SJSA1 (cell line): Measurements from ENCODE around the gene SPATA32. TPM values are rescaled to one million over a fixed set of nuclear protein-coding genes. Genes with fewer than 3 reads are reported as not detected.
A peak's percentile ranks its signal among the peaks of the same experiment; 100 is the strongest.
"Not testable (repeated sequence)": the region's sequence is repeated elsewhere in the genome, so short reads cannot be mapped to it uniquely, and the experiment has no call there.

ENCODE experiments used
- DNase-seq, 2 experiments: peaks; one replicate each; pipeline ENCODE4 v3.0.0-alpha.2; 2015 to 2020; ENCODE audit warnings: low spot score in 2 of 2, low read depth in 1 of 2
- H3K27ac ChIP-seq: fragments of 250-450 bp; sonication (Bioruptor Pico); 2 replicates; pipeline ENCODE4 v1.5.1; 2020; ENCODE audit warnings: mild to moderate bottlenecking, moderate library complexity
- H3K27me3 ChIP-seq: fragments of 250-450 bp; sonication (Bioruptor Pico); replicated peaks from 2 replicates; pipeline ENCODE4 v1.5.1; 2020; ENCODE audit warnings: mild to moderate bottlenecking, moderate library complexity
- H3K36me3 ChIP-seq: fragments of 250-450 bp; sonication (Bioruptor Pico); 2 replicates; pipeline ENCODE4 v1.5.1; 2020; ENCODE audit warnings: mild to moderate bottlenecking
- H3K4me1 ChIP-seq: fragments of 250-450 bp; sonication (Bioruptor Pico); replicated peaks from 2 replicates; pipeline ENCODE4 v1.6.1; 2021; ENCODE audit warnings: mild to moderate bottlenecking
- H3K4me3 ChIP-seq: fragments of 250-450 bp; sonication (Bioruptor Pico); 2 replicates; pipeline ENCODE4 v1.5.1; 2020; ENCODE audit warnings: mild to moderate bottlenecking
- H3K9me3 ChIP-seq: fragments of 250-450 bp; sonication (Bioruptor Pico); replicated peaks from 2 replicates; pipeline ENCODE4 v1.5.1; 2020; ENCODE audit warnings: mild to moderate bottlenecking
- total RNA-seq: library from RNA; depleted of rRNA; stranded (reverse); fragments of >200 nt; shearing (Covaris generic); gene quantifications from 2 replicates; pipeline ENCODE4 v1.2.3, GENCODE V29; 2014; rRNA removed

SPATA32 gene, protein sequence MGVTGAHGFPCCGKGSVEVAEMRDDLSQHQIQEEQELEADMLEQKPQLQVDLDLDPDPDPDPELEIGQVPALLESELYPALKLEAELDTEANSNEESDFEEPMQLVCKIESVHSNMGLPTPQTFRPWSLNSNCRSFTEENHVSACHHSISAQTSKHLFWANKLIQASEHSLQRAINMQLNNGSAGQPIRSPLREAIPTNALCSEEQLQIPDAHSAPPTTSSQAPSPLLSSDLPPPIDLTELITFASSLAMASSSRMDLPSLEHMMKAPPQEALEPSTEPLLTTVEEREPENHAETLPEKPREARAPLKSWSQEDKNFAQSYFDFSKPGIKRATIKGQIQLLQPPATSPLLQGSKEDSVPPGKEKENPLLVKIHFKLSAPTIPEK
- total RNA-seq = not detected in 2 replicates

DNA sequence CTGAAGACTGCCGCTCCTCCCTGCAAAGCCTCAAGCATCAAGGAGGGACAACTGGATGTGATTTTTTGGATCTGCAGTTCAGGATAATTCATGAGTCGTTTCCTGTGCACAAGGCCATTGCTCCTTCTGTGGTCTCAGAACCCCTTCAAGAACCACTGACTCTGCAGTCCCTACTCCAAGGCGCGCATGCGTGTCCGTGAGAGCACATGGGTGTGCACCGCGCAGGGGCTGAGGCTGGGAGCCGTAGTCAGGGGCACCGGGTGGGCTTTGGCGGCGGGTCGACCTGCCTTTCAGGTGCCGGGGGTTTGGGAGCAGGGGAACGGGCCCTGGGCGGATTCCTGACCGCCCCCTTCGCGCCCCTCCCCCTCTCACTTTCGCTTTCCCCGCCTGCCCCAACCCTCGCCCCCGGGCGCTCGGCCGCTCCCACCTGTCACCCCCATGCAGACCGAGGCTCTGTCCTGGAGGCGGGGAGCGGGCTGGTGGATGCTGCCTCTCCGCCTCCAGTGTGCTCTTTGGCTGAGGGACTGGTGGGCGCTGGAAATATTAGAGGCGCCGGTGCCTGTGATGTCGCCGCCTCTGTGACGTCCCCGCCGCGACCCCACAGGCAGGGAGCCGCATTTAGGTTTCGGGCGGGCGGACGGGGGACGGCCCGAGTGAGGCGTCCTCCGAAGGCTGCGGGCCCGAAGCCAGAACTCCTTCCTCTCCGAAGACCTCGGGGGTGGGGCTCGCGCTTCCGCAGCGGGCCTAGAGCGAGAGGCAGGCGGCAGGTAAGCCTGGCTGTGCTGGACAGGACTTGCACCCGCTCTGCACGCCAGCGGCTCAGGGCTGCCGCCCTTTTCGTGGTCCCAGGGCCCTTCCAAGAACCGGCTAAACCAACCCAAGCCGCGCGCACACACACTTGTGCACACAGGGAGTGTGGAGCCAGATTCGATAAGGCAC, at the start of gene SPATA32:
Gene SPATA32 (minus strand): TSS at position 518 of the 939 bp plus-strand sequence. CDS start 78 bp downstream, at position 440.
- Histone ChIP-seq H3K27ac (no peak within 1 kb of the TSS), H3K36me3 (peaks cover 45% of the 10 kb centered on the region), H3K4me3 (peak within 1 kb of the TSS; percentile 34), H3K4me1 (peaks cover 13% of the 10 kb centered on the region), H3K9me3 (no peaks in the 10 kb centered on the region), H3K27me3 (no peaks in the 10 kb centered on the region)
- DNase-seq = no peak

DNA sequence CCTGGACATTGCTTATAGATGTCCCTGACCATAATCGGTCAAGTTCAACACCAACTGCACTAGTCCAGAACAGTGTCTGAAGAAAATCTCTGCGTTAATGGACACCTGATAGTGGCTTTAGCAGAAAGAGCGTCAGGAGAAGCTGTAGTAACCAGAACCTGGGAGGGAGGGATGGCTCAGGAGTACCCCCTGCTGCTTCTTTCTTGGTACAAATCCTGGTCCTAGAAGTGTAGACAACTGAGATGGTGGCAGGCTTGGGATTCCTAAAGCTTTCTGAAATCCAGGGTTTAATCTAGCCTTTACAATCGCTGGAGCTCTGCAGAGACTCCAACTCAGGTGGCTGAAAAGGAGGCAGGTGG, 49.5 kb upstream of the SPATA32 start:
- Histone ChIP-seq H3K4me3 (no peak overlapping the region), H3K36me3 (peaks cover 48% of the 10 kb centered on the region), H3K4me1 (peaks cover 63% of the 10 kb centered on the region), H3K9me3 (no peaks in the 10 kb centered on the region), H3K27me3 (no peaks in the 10 kb centered on the region), H3K27ac (no peak overlapping the region)
- no peak for DNase-seq

DNA sequence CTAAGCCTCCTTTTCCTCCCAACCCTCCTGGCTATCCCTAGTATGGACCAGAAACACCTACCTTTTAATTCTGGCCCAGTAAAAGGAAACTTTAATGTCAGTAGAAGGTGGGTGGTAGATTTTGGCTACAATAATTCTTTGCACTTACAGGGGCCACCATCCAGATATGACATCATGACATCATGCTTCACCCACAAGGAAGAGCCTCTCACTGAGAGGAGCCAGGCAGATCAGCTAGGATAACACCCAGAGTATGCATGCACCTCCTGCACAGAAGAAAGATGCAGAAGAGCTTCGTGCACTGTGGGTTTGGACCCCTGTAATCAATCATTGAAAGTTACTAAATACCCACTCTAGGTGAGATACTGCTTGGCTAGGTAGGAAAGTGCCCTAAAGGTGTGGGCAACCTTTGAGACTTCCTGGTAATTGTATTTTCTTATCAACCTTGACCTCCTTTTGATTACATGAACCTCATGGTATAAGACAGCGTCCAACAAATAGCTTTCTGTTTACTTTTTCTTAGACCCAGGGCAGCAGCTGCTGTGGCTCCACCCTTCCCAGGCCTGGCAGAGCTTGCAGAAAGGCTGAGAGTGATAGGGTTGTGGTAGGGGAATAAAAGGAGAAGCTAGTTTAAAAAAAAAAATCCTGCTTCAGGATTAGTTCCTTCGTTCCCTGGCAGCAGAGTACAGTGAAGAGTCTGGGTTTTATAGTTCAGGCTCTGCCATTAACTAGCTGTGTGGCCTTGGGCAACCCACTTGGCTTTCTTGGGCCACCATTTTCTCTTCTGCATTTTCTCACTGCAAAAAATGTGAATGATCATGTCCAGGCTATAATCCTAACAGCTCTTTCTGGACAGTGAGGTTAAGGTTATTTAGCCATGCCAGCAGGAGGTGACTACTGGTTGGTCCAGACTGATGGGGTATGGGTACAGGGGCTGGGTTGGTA, 48.8 kb upstream of the SPATA32 start:
- no peaks in the 10 kb centered on the region for H3K27me3 ChIP-seq
- H3K4me1 ChIP-seq = peaks cover 64% of the 10 kb centered on the region
- H3K9me3 ChIP-seq = no peaks in the 10 kb centered on the region
- DNase-seq = no peak
- H3K36me3 ChIP-seq = peaks cover 50% of the 10 kb centered on the region
- H3K27ac ChIP-seq = no peak overlapping the region
- no peak overlapping the region for H3K4me3 ChIP-seq

DNA sequence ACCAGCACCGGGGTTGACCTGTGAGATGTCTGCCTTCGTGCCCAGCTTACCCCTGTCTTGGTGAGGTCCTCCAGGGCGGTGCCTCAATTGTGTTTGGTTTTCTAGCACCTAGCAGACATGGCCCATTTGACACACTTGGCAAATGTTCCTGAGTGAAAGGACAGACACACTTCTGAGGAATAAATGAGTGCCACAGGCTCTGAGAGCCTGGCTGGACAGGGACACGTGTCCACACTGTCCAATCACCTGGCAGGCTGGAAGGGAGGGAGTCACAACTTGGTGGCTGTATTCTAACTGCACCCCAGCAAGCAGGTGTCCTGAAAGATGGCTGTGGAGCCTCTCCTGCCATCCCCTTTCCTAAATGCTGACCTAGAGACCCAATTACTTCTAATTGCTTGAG, 47.5 kb upstream of the SPATA32 start:
- no peaks in the 10 kb centered on the region for H3K27me3 ChIP-seq
- H3K4me1 ChIP-seq = peaks cover 69% of the 10 kb centered on the region
- H3K4me3 ChIP-seq = no peak overlapping the region
- H3K27ac ChIP-seq = no peak overlapping the region
- H3K36me3 ChIP-seq = peaks cover 48% of the 10 kb centered on the region
- DNase-seq = no peak
- H3K9me3 ChIP-seq = no peaks in the 10 kb centered on the region

DNA sequence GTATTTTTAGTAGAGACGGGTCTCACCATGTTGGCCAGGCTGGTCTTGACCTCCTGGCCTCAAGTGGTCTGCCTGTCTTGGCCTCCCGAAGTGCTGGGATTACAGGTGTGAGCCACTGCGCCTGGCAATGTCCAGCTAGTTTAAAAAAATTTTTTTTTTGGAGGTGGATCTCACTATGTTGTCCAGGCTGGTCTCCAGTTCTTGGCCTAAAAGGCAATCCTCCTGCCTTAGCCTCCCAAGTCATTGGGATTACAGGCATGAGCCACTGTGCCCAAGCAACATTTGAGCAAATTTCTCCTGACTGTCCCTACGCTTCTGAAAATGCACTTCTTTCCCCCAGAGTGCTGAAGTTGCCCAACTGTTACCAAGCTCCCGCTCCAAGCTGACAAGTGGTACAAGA, 46.9 kb upstream of the SPATA32 start:
- H3K9me3 ChIP-seq = no peaks in the 10 kb centered on the region
- H3K4me3 ChIP-seq = no peak overlapping the region
- H3K36me3 ChIP-seq = peaks cover 49% of the 10 kb centered on the region
- H3K27me3 ChIP-seq = no peaks in the 10 kb centered on the region
- H3K4me1 ChIP-seq = peaks cover 69% of the 10 kb centered on the region
- no peak for DNase-seq
- H3K27ac ChIP-seq = no peak overlapping the region

DNA sequence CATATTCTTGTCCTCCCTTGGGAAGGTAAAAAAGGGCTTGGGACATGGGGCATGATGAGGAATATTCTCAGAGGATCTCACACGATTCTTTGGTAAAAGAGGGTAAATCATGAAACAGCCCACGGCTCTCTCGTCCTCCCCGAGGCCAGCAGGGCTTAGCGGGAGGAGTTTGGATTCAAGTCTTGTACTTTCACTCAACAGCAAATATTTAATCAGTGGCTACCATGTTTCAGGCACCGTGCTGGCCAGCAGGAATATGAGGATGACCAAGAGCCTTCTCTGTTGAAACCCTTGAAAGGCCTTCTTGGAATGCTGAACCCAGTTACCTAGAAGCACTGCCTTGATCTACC, 46.1 kb upstream of the SPATA32 start:
- Histone ChIP-seq H3K4me1 (peaks cover 68% of the 10 kb centered on the region), H3K27ac (peak overlapping the region; percentile 63), H3K27me3 (no peaks in the 10 kb centered on the region), H3K9me3 (no peaks in the 10 kb centered on the region), H3K4me3 (no peak overlapping the region), H3K36me3 (peaks cover 49% of the 10 kb centered on the region)
- DNase-seq = no peak

DNA sequence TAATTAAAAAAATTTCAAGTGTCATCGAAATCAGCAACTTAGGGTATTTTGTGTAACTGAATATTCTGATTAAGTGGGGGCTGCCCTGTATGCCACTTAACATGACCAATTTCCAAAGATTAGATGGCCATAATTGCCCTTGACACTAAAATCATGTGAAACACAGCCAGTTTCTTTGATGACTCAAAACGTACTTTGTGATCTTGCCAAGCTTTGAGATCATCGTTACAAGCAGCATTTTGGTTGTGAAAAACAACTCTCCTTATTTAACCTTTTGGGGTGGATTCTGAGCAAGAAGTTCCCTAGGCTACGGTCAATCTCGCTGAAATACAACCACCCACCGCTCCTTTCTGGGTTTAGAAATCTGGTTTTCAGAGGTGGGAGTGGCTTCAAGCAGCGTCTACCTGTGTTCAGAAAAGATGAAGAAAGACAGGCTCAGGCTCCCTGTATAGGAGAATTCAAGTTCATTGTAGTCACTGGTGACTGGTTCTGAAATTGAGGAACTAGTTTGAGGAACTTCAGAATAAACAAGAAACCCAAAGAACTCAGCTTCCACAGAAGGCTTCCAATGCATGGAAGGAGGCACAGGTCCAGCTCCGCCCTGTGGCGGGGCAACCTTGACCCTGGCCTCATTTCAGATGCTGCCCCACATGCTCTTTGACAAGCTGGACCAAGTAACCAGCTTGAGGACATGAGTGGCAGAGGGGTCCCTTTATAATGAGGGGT, 45.6 kb upstream of the SPATA32 start:
- DNase-seq = peak in 1 of 2 experiments; percentile 62
- peaks cover 68% of the 10 kb centered on the region for H3K4me1 ChIP-seq
- H3K36me3 ChIP-seq = peaks cover 49% of the 10 kb centered on the region
- H3K4me3 ChIP-seq = no peak overlapping the region
- no peaks in the 10 kb centered on the region for H3K9me3 ChIP-seq
- H3K27me3 ChIP-seq = no peaks in the 10 kb centered on the region
- peak overlapping the region; percentile 63 for H3K27ac ChIP-seq

DNA sequence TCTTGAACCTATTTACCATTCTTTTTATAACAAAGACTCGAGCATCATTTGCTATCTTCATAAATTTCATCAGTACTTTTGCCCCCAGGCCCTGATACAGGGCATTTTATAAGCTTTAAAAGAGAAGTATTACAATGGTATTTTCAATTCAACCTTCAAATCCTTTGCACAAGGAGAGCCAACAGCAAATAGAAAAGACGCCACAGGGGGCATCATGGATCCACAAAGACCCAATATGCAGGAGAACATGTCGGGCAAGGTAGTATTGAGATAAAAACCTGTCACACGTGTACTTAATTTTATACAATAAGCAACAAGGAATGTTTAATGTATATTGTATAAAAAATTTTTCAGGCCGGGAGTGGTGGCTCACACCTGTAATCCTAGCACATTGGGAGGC, 44.7 kb upstream of the SPATA32 start:
- H3K4me3 ChIP-seq = no peak overlapping the region
- H3K27me3 ChIP-seq = no peaks in the 10 kb centered on the region
- no peaks in the 10 kb centered on the region for H3K9me3 ChIP-seq
- peaks cover 60% of the 10 kb centered on the region for H3K4me1 ChIP-seq
- DNase-seq = no peak
- peaks cover 42% of the 10 kb centered on the region for H3K36me3 ChIP-seq
- H3K27ac ChIP-seq = peak overlapping the region; percentile 63

DNA sequence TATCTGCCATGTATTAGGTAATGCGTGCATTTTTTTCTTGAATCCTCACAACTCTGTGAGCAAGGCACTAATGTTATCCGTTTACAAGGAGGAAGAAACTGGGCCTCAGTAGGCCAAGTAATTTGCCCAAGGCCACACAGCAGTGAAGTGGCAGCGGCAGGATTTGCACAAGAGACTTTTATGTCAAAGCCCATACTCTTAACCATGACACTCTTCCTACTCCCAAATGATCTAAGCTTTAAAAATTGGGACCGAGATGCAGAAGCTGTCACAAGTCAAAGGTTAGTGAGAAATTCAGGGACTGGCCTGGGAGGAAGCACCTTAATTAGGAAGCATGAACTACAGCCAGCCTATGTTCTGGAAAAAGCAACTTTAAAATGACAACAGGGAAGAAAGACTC, 44.2 kb upstream of the SPATA32 start:
- Histone ChIP-seq H3K4me1 (peaks cover 57% of the 10 kb centered on the region), H3K4me3 (no peak overlapping the region), H3K9me3 (no peaks in the 10 kb centered on the region), H3K27me3 (no peaks in the 10 kb centered on the region), H3K36me3 (peaks cover 37% of the 10 kb centered on the region), H3K27ac (peak overlapping the region; percentile 63)
- no peak for DNase-seq

DNA sequence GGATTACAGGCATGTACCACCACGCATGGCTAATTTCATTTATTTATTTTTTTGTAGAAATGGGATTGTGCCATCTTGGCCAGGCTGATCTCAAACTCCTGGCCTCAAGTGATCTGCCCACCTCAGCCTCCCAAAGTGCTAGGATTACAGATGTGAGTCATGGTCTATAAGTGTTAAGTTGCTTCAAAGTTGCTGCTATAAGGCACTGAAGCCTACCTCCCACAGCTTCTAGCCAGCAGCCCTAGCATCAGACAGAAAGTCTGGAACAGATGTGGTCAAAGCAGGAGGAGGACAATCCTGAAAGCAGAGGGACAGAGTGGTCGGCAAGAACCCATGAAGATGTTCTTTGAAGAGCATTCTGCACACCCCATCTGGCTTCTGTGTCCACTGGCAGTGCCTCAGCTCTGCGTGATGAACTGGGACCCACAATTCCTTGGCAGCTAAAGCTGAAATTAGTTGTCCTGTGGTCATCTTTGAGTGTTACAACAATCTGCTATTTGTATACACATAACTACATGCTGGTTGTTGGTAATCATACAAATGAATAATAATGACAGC, 43.7 kb upstream of the SPATA32 start:
- DNase-seq = peak; percentile 84 to 89
- peaks cover 34% of the 10 kb centered on the region for H3K36me3 ChIP-seq
- peak overlapping the region; percentile 63 for H3K27ac ChIP-seq
- H3K27me3 ChIP-seq = no peaks in the 10 kb centered on the region
- H3K4me1 ChIP-seq = peaks cover 52% of the 10 kb centered on the region
- H3K9me3 ChIP-seq = no peaks in the 10 kb centered on the region
- no peak overlapping the region for H3K4me3 ChIP-seq

DNA sequence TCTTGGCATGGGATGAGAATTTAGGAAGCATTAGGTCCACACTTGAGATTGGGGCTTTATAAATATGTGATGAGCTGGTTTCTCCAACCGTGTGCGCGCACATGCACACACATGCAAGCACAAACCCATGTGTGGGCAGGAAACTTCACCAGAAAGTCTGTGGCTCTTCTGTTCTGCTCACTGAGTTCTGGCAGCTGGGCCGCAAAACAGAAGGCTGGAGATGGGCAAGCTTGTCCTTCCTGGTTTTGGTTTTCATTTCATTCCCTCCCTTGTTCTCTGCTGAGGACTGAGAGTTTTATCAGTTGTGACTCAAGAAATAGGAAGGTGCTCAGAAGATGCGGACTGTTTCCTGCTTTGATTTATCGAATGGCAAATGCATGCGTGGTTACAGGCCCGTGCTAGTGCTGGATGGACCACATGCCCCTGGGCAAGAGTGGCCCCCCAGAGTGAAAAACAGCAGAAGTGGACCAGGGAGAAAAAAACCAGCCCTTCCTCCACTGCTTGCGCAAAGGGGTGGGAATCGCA, 40.8 kb upstream of the SPATA32 start:
- Histone ChIP-seq H3K36me3 (peaks cover 14% of the 10 kb centered on the region), H3K4me3 (no peak overlapping the region)

DNA sequence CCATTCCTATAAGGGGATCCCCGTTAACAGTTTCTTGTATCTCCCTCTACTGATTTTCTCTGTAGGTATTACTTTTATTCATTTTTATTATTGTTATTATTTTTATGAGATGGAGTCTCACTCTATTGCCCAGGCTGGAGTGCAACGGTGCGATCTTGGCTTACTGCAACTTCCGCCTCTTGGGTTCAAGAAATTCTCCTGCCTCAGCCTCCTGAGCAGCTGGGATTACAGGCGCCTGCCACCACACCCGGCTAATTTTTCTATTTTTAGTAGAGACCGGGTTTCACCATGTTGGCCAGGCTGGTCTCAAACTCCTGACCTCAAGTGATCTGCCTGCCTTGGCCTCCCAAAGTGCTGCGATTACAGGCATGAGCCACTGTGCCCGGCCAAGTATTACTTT, 40.3 kb upstream of the SPATA32 start:
- H3K27me3 ChIP-seq, H3K4me3 ChIP-seq, DNase-seq, H3K27ac ChIP-seq, H3K9me3 ChIP-seq: not testable (repeated sequence)
- Histone ChIP-seq H3K4me1 (peaks cover 42% of the 10 kb centered on the region), H3K36me3 (peaks cover 11% of the 10 kb centered on the region)

More for the DNA sequence above, 40.8 kb upstream of the SPATA32 start:
- no peak overlapping the region for H3K27ac ChIP-seq
- no peaks in the 10 kb centered on the region for H3K27me3 ChIP-seq
- H3K4me1 ChIP-seq = peaks cover 46% of the 10 kb centered on the region
- no peak for DNase-seq
- H3K9me3 ChIP-seq = no peaks in the 10 kb centered on the region
